ENCODE data around the gene PRIM1.

DNA sequence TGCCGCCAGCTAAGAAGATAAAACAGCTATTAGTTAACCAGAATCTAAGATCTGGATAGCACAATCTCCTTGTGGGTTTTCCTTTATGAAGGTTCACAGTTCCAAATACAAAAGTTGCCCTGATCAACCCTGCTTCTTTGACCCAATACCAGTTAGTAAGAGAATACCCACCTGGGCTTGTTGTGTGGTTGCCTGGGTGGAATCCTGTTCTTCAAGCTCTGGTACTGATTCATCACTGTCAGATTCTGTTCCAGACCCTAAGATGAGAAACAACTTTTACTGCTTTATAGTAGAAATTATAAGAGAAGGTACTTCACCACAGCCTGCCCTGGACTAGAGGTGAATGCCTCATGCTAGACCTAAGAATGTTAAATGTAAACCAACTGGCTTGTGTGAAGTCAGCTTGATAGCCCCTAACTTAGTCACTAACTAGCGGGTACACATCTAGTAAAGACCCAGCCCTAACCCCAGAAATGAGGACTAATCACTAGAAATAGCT, 37.6 kb downstream of the PRIM1 start:
- TF ChIP-seq ARNTL (CRISPR knock-in tag; IDR thresholded peaks at IDR 0.05; ENCODE audit: borderline replicate concordance, low read depth) (no peak), BACH2 (CRISPR knock-in tag; IDR thresholded peaks at IDR 0.05; ENCODE audit: borderline replicate concordance) (no peak), RARB (CRISPR knock-in tag; IDR thresholded peaks at IDR 0.05) (no peak), ZFP3 (CRISPR knock-in tag; IDR thresholded peaks at IDR 0.05) (no peak), PPARA (CRISPR knock-in tag; IDR thresholded peaks at IDR 0.05; ENCODE audit: borderline replicate concordance) (no peak), GLIS3 (CRISPR knock-in tag; IDR thresholded peaks at IDR 0.05) (no peak), TSHZ2 (CRISPR knock-in tag; IDR thresholded peaks at IDR 0.05) (no peak), ZNF565 (CRISPR knock-in tag; conservative IDR thresholded peaks at IDR 0.05; ENCODE audit: low read depth) (no peak), CSRNP3 (CRISPR knock-in tag; IDR thresholded peaks at IDR 0.05) (no peak)
- TF ChIP-seq, protein P1, sequence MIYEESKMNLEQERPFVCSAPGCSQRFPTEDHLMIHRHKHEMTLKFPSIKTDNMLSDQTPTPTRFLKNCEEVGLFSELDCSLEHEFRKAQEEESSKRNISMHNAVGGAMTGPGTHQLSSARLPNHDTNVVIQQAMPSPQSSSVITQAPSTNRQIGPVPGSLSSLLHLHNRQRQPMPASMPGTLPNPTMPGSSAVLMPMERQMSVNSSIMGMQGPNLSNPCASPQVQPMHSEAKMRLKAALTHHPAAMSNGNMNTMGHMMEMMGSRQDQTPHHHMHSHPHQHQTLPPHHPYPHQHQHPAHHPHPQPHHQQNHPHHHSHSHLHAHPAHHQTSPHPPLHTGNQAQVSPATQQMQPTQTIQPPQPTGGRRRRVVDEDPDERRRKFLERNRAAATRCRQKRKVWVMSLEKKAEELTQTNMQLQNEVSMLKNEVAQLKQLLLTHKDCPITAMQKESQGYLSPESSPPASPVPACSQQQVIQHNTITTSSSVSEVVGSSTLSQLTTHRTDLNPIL (CRISPR knock-in tag; IDR thresholded peaks at IDR 0.05; ENCODE audit: low read depth), result no peak
